GM12891 (cell line): ENCODE data around the gene SELENOV.
A peak's percentile ranks its signal among the peaks of the same experiment; 100 is the strongest.

Source experiments
- DNase-seq: peaks from one replicate; pipeline ENCODE4 v3.0.0; 2011; ENCODE audit warnings: low spot score; ENCODE audit not compliant: insufficient read length
- FAIRE-seq: peaks from 2 replicates; lab custom pipeline; 2011; peaks lifted over from hg19 to GRCh38; lab: Jason Lieb, UNC
- PAX5 ChIP-seq: IDR thresholded peaks from 2 replicates; pipeline ENCODE4 v1.6.1; 2011; ENCODE audit warnings: low read length, moderate library complexity, mild to moderate bottlenecking; ENCODE audit not compliant: insufficient read depth, severe bottlenecking
- POLR2A ChIP-seq: IDR thresholded peaks from 2 replicates; pipeline ENCODE4 v1.6.1; 2011; ENCODE audit warnings: low read depth, low read length, control low read depth
- POLR2AphosphoS5 ChIP-seq: IDR thresholded peaks from 2 replicates; pipeline ENCODE4 v1.6.1; 2011; ENCODE audit warnings: low read depth, low read length, control low read depth
- POU2F2 ChIP-seq: IDR thresholded peaks from 2 replicates; pipeline ENCODE4 v1.6.1; 2011; ENCODE audit warnings: low read depth, mild to moderate bottlenecking, control low read depth, low read length, moderate library complexity
- SPI1 ChIP-seq: IDR thresholded peaks from 2 replicates; pipeline ENCODE4 v1.6.1; 2011; ENCODE audit warnings: low read depth, low read length, control low read depth
- TAF1 ChIP-seq: IDR thresholded peaks from 2 replicates; pipeline ENCODE4 v1.6.1; 2011; ENCODE audit warnings: low read depth, low read length, control low read depth

SELENOV gene

DNA sequence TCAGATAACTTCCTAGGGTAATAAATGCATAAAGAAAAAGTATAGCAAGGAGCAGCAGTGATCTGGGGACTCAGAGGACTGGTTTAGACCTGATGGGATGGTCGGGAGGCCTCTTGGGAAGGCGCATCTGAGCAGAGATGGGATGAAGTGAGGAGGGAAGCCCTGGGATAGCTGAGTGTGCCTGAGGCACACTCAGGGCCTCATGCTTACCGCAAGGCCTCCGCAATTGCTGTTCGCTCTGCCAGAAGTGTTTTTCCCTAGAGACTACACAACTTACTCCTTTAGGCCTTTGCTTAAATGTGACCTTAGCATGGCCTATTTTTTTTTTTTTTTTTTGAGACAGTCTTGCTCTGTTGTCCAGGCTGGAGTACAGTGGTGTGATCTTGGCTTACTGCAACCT is 20.3 kb upstream of the SELENOV start:
- DNase-seq: no peak
- TF ChIP-seq PAX5: no peak
- no peak for TF ChIP-seq POU2F2
- no peak for TF ChIP-seq POLR2A
- no peak for TF ChIP-seq SPI1
- TF ChIP-seq TAF1: no peak
- no peak for TF ChIP-seq POLR2AphosphoS5
- no peak for FAIRE-seq

- FAIRE-seq (no peak), DNase-seq (no peak)
- no peak for TF ChIP-seq POLR2AphosphoS5
- TF ChIP-seq POLR2A: no peak
- TF ChIP-seq TAF1: no peak
- no peak for TF ChIP-seq PAX5
- TF ChIP-seq POU2F2: no peak
- no peak for TF ChIP-seq SPI1
Measured at GRCh38 chr19:39496063-39496462, 18.9 kb upstream of the SELENOV start.

- DNase-seq (no peak), FAIRE-seq (no peak)
- TF ChIP-seq POLR2A (no peak), SPI1 (no peak), POU2F2 (no peak), PAX5 (no peak), POLR2AphosphoS5 (no peak), TAF1 (no peak)
Measured at GRCh38 chr19:39497701-39497995, 17.3 kb upstream of the SELENOV start.

- peak; percentile 82; the same call in 1 of the 2 replicates for TF ChIP-seq POU2F2
- no peak for TF ChIP-seq POLR2AphosphoS5
- peak; percentile 66 for FAIRE-seq
- no peak for DNase-seq
Measured at GRCh38 chr19:39497996-39498797, 16.7 kb upstream of the SELENOV start.

GRCh38 chr19:39498798-39499642 is 15.9 kb upstream of the SELENOV start, which contains the start of gene DLL3:
Gene DLL3, plus strand, starts transcription at chr19:39498947. Its CDS starts 28 bp downstream, at chr19:39498975.
- DNase-seq (no peak), FAIRE-seq (no peak)
- TF ChIP-seq TAF1: no peak
- no peak for TF ChIP-seq PAX5
- no peak for TF ChIP-seq POLR2AphosphoS5
- TF ChIP-seq SPI1: no peak
- no peak for TF ChIP-seq POLR2A
- TF ChIP-seq POU2F2: no peak

DNA sequence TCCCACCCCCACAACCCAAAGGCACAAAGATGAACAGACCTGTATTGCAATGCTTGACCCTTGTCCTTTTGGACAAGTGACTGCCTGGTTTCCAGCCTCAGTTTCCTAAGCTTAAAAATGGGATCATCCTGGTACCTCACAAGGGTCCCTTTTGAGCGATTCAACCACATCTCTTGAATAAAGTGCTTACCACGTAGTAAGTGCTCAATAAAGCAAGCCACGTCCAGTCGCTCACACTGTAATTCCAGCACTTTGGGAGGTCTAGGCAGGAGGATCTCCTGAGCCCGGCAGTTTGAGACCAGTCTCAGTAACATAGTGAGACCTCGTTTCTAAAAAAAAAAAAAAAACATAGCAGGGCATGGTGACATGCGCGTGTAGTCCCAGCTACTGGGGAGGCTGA is 15.0 kb upstream of the SELENOV start:
- FAIRE-seq (no peak), DNase-seq (no peak)
- TF ChIP-seq SPI1 (no peak), POLR2A (no peak), POLR2AphosphoS5 (no peak), POU2F2 (no peak)

DNA sequence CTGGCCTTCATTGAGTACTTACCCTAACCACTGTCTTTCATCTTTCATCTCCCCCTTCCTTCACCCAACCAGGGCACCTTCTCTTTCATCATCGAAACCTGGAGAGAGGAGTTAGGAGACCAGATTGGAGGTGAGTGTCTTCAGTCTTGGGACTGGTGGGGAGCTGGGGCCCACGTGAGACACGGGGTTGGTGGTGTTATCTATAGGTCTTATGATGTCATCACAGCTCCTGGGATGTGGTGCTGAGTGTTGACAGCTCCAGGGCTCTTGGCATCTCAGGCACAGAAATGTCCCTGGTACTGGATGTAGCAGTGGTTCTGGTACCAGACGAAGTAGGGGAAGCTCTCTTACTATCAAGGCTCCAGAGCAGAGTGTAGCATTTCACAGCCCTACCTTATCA is 14.4 kb upstream of the SELENOV start:
- no peak for FAIRE-seq
- TF ChIP-seq POU2F2 (no peak), POLR2A (no peak), SPI1 (no peak), TAF1 (no peak), PAX5 (no peak), POLR2AphosphoS5 (no peak)
- no peak for DNase-seq

- DNase-seq: no peak
- FAIRE-seq: no peak
- TF ChIP-seq TAF1 (no peak), POLR2A (no peak), POLR2AphosphoS5 (no peak), POU2F2 (no peak), SPI1 (no peak), PAX5 (no peak)
Measured at GRCh38 chr19:39501340-39501739, 13.6 kb upstream of the SELENOV start.

- peak; percentile 91 for DNase-seq
- peak; percentile 99 for FAIRE-seq
- no peak for TF ChIP-seq SPI1
- no peak for TF ChIP-seq POLR2AphosphoS5
- TF ChIP-seq POLR2A: no peak
- TF ChIP-seq PAX5: no peak
- TF ChIP-seq TAF1: no peak
- TF ChIP-seq POU2F2: no peak
Measured at GRCh38 chr19:39502640-39503417, 12.1 kb upstream of the SELENOV start.
